NCI-H446 treated with DMSO at 0.1 percent for 48 hours (cell line): ENCODE results near the gene KRTAP4-2.
"Not testable (repeated sequence)": the region's sequence is repeated elsewhere in the genome, so short reads cannot be mapped to it uniquely, and the experiment has no call there.

Source experiments
- DNase-seq: peaks from one replicate; lab custom pipeline; 2025; lab: John Stamatoyannopoulos, UW

KRTAP4-2 gene

GRCh38 chr17:41177727-41178271 is at the start of gene KRTAP4-2:
Gene KRTAP4-2, minus strand, starts transcription at chr17:41178221. Its CDS starts 57 bp downstream, at chr17:41178164.
- DNase-seq = no peak

- DNase-seq = not testable (repeated sequence)
Measured at GRCh38 chr17:41226598-41227095, 48.6 kb upstream of the KRTAP4-2 start, which contains the start of gene KRTAP9-2. Gene KRTAP9-2, plus strand, starts transcription at chr17:41226648. Its CDS starts 7 bp downstream, at chr17:41226655.

GRCh38 chr17:41226051-41226450 is 48.0 kb upstream of the KRTAP4-2 start:
- no peak for DNase-seq

GRCh38 chr17:41223821-41224220 is 45.8 kb upstream of the KRTAP4-2 start:
- DNase-seq = no peak

GRCh38 chr17:41215681-41216080 is 37.7 kb upstream of the KRTAP4-2 start:
- DNase-seq = no peak

- DNase-seq = peak; percentile 2
Measured at GRCh38 chr17:41212524-41213169, 34.6 kb upstream of the KRTAP4-2 start.

- no peak for DNase-seq
Measured at GRCh38 chr17:41211845-41212466, 33.9 kb upstream of the KRTAP4-2 start.

GRCh38 chr17:41199421-41200078 is 21.5 kb upstream of the KRTAP4-2 start:
- no peak for DNase-seq

GRCh38 chr17:41196068-41196467 is 18.0 kb upstream of the KRTAP4-2 start:
- DNase-seq = no peak

- no peak for DNase-seq
Measured at GRCh38 chr17:41190328-41190727, 12.3 kb upstream of the KRTAP4-2 start.

- not testable (repeated sequence) for DNase-seq
Measured at GRCh38 chr17:41189837-41190318, 11.9 kb upstream of the KRTAP4-2 start, which contains the start of gene KRTAP9-1. Gene KRTAP9-1, plus strand, starts transcription at chr17:41189887. Its CDS starts 0 bp downstream, at chr17:41189887.

- no peak for DNase-seq
Measured at GRCh38 chr17:41186872-41187271, 8.9 kb upstream of the KRTAP4-2 start.

GRCh38 chr17:41185001-41185400 is 7.0 kb upstream of the KRTAP4-2 start:
- no peak for DNase-seq

- DNase-seq = no peak
Measured at GRCh38 chr17:41184480-41184961, 6.5 kb upstream of the KRTAP4-2 start, which contains the start of gene KRTAP4-1. Gene KRTAP4-1, minus strand, starts transcription at chr17:41184911. Its CDS starts 57 bp downstream, at chr17:41184854.

- no peak for DNase-seq
Measured at GRCh38 chr17:41178843-41179616, 1.0 kb upstream of the KRTAP4-2 start.

GRCh38 chr17:41178341-41178740 is 320 bp upstream of the KRTAP4-2 start:
- no peak for DNase-seq

- no peak for DNase-seq
Measured at GRCh38 chr17:41176744-41177387, 1.2 kb downstream of the KRTAP4-2 start.

GRCh38 chr17:41171886-41172285 is 6.1 kb downstream of the KRTAP4-2 start:
- no peak for DNase-seq

- no peak for DNase-seq
Measured at GRCh38 chr17:41168121-41168520, 9.9 kb downstream of the KRTAP4-2 start, which contains the start of gene KRTAP4-3. Gene KRTAP4-3, minus strand, starts transcription at chr17:41168221. Its CDS starts 49 bp downstream, at chr17:41168172.

- no peak for DNase-seq
Measured at GRCh38 chr17:41167561-41167960, 10.5 kb downstream of the KRTAP4-2 start.

- DNase-seq = no peak
Measured at GRCh38 chr17:41163828-41164227, 14.2 kb downstream of the KRTAP4-2 start.
